ENCODE measurements around the gene C12orf75. TPM values are rescaled to one million over a fixed set of nuclear protein-coding genes. Genes with fewer than 3 reads are reported as not detected.

C12orf75 gene
- total and polyA plus RNA-seq, 12 donors: 6.0 to 94.2 (median 10.3) TPM

GRCh38 chr12:105369014-105369413, 38.5 kb downstream of the C12orf75 start:
- 63 to 81% (median 73%) methylated on average over 3 of the region's 3 CpGs for WGBS, 4 donors
- Histone ChIP-seq H3K36me3 (replicated peaks in 1 of 2) (no peaks in the 10 kb centered on the region), H3K9me3 (replicated peaks in 1 of 3) (no peaks in the 10 kb centered on the region), H3K4me1 (replicated peaks in 1 of 2) (no peaks in the 10 kb centered on the region), H3K27ac (no peak overlapping the region), H3K27me3 (no peaks in the 10 kb centered on the region), H3K4me3 (no peak overlapping the region)
- intact Hi-C loops (cut with DNase I): no loop called here
- no peak for TF ChIP-seq POLR2A (IDR thresholded peaks at IDR 0.05)
- TF ChIP-seq, protein P1, sequence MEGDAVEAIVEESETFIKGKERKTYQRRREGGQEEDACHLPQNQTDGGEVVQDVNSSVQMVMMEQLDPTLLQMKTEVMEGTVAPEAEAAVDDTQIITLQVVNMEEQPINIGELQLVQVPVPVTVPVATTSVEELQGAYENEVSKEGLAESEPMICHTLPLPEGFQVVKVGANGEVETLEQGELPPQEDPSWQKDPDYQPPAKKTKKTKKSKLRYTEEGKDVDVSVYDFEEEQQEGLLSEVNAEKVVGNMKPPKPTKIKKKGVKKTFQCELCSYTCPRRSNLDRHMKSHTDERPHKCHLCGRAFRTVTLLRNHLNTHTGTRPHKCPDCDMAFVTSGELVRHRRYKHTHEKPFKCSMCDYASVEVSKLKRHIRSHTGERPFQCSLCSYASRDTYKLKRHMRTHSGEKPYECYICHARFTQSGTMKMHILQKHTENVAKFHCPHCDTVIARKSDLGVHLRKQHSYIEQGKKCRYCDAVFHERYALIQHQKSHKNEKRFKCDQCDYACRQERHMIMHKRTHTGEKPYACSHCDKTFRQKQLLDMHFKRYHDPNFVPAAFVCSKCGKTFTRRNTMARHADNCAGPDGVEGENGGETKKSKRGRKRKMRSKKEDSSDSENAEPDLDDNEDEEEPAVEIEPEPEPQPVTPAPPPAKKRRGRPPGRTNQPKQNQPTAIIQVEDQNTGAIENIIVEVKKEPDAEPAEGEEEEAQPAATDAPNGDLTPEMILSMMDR (IDR thresholded peaks at IDR 0.05): no peak
- no peak for DNase-seq

DNA sequence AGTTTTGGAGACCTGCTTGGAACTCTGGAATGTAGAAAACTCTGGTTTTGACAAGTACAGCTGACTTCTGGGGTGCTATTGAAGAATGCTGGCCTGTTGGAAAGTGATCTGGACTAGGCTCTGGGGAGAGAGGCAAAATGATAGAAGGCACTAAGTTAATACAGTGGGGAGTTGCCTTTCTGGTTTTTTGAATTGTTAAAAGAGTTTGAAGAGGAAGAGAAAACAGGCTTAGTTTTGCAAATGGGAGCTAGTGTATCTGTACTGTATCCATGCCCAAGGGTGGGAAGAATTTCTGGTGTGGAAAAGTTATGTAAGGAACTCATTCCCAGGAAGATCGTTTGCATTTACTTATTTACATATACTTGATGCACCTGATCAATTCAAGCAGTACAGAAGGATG, 43.8 kb downstream of the C12orf75 start:
- H3K9me3 ChIP-seq (replicated peaks in 1 of 3): no peaks in the 10 kb centered on the region
- TF ChIP-seq, protein P1 (IDR thresholded peaks at IDR 0.05): no peak
- no peak for TF ChIP-seq POLR2A (IDR thresholded peaks at IDR 0.05)
- no peaks in the 10 kb centered on the region for H3K4me1 ChIP-seq (replicated peaks in 1 of 2)
- no peaks in the 10 kb centered on the region for H3K27me3 ChIP-seq
- H3K4me3 ChIP-seq: no peak overlapping the region
- no peak overlapping the region for H3K27ac ChIP-seq
- DNase-seq: no peak
- 76 to 92% (median 86%) methylated on average over 1 of the region's 1 CpG for WGBS, 4 donors
- no peaks in the 10 kb centered on the region for H3K36me3 ChIP-seq (replicated peaks in 1 of 2)
- intact Hi-C loops (cut with DNase I): no loop called here

GRCh38 chr12:105377077-105377476, 46.6 kb downstream of the C12orf75 start:
- H3K4me3 ChIP-seq: no peak overlapping the region
- H3K9me3 ChIP-seq (replicated peaks in 1 of 3): no peaks in the 10 kb centered on the region
- no peaks in the 10 kb centered on the region for H3K27me3 ChIP-seq
- H3K27ac ChIP-seq: no peak overlapping the region
- DNase-seq: no peak
- H3K36me3 ChIP-seq (replicated peaks in 1 of 2): no peaks in the 10 kb centered on the region
- no peaks in the 10 kb centered on the region for H3K4me1 ChIP-seq (replicated peaks in 1 of 2)
- 69 to 78% (median 73%) methylated on average over 4 of the region's 4 CpGs for WGBS, 4 donors
- intact Hi-C loops (cut with DNase I): no loop called here
- no peak for TF ChIP-seq POLR2A (IDR thresholded peaks at IDR 0.05)
- TF ChIP-seq, protein P1 (IDR thresholded peaks at IDR 0.05): no peak

GRCh38 chr12:105378911-105379310, 48.4 kb downstream of the C12orf75 start:
- peak in 6 of 7 donors; percentile 22 to 61 (median 40) for DNase-seq
- Histone ChIP-seq H3K4me1 (replicated peaks in 1 of 2) (peaks cover 0 to 4% of the 10 kb centered on the region in 2 donors), H3K4me3 (no peak overlapping the region), H3K9me3 (replicated peaks in 1 of 3) (no peaks in the 10 kb centered on the region), H3K27me3 (no peaks in the 10 kb centered on the region), H3K36me3 (replicated peaks in 1 of 2) (no peaks in the 10 kb centered on the region), H3K27ac (no peak overlapping the region)
- 56 to 74% (median 65%) methylated on average over 7 of the region's 7 CpGs for WGBS, 4 donors
- intact Hi-C loops (cut with DNase I): no loop called here
- TF ChIP-seq, protein P1 (IDR thresholded peaks at IDR 0.05): peak in 5 of 6 experiments; percentile 9 to 42 (median 31)
- no peak for TF ChIP-seq POLR2A (IDR thresholded peaks at IDR 0.05)

Data from adrenal gland (tissue), 12 donors.